OCI-LY3 (cell line): ENCODE data around the gene TMEM132D.

ENCODE experiments used
- CTCF ChIP-seq: fragments of 200-600, 300-600 bp; sonication (generic); IDR thresholded peaks from 2 replicates; pipeline ENCODE4 v1.5.1; 2014; ENCODE audit warnings: antibody characterized with exemption, low read length, low read depth
- EZH2phosphoT487 ChIP-seq: fragments of 200-600 bp; shearing (Covaris generic); IDR thresholded peaks from 2 replicates; pipeline ENCODE4 v1.6.1; 2018; ENCODE audit warnings: antibody characterized with exemption, mixed run types, low read depth

- no peak for TF ChIP-seq CTCF
- TF ChIP-seq EZH2phosphoT487, result no peak
These were observed 345.8 kb downstream of the TMEM132D start for GRCh38 chr12:129558036-129558435.
